Memory B cell (primary cell): ENCODE data around the gene SLC25A10.

ENCODE experiments used
- ATAC-seq: fragments of 150-1000 bp; cut with Tn5 transposase; 2 replicates; pipeline ENCODE4 v1.10.0; 2021; ENCODE audit warnings: low read depth, mild to moderate bottlenecking, moderate library complexity
- DNase-seq, 2 donors: peaks; one replicate each; pipeline ENCODE4 v3.0.0; 2022; ENCODE audit warnings: low spot score in 2 of 2
- H3K27ac Mint-ChIP-seq: one replicate; pipeline ENCODE4 v1.8.0; 2022; ENCODE audit warnings: mild to moderate bottlenecking, moderate library complexity, mixed read lengths
- H3K27me3 Mint-ChIP-seq: one replicate; pipeline ENCODE4 v1.8.0; 2022; ENCODE audit warnings: mixed read lengths
- H3K36me3 Mint-ChIP-seq: one replicate; pipeline ENCODE4 v1.8.0; 2022; ENCODE audit warnings: mild to moderate bottlenecking, mixed read lengths
- H3K4me1 Mint-ChIP-seq: one replicate; pipeline ENCODE4 v1.8.0; 2022; ENCODE audit warnings: mixed read lengths
- H3K4me3 Mint-ChIP-seq: one replicate; pipeline ENCODE4 v1.8.0; 2022; ENCODE audit warnings: mild to moderate bottlenecking, moderate library complexity, mixed read lengths
- H3K9me3 Mint-ChIP-seq: one replicate; pipeline ENCODE4 v1.8.0; 2022; ENCODE audit warnings: mixed read lengths

The SLC25A10 gene

GRCh38 chr17:81706757-81707624, 5.1 kb upstream of the SLC25A10 start:
- Mint-ChIP-seq H3K27ac (no peak overlapping the region), H3K9me3 (no peaks in the 10 kb centered on the region), H3K36me3 (peaks cover 11% of the 10 kb centered on the region), H3K4me1 (peaks cover 10% of the 10 kb centered on the region), H3K27me3 (no peaks in the 10 kb centered on the region), H3K4me3 (no peak overlapping the region)
- no peak for ATAC-seq
- DNase-seq: no peak

GRCh38 chr17:81707725-81708646, 4.1 kb upstream of the SLC25A10 start:
- DNase-seq: no peak
- no peaks in the 10 kb centered on the region for H3K9me3 Mint-ChIP-seq
- no peaks in the 10 kb centered on the region for H3K27me3 Mint-ChIP-seq
- H3K4me1 Mint-ChIP-seq: peaks cover 14% of the 10 kb centered on the region
- no peak overlapping the region for H3K4me3 Mint-ChIP-seq
- H3K27ac Mint-ChIP-seq: no peak overlapping the region
- peaks cover 11% of the 10 kb centered on the region for H3K36me3 Mint-ChIP-seq
- no peak for ATAC-seq

DNA sequence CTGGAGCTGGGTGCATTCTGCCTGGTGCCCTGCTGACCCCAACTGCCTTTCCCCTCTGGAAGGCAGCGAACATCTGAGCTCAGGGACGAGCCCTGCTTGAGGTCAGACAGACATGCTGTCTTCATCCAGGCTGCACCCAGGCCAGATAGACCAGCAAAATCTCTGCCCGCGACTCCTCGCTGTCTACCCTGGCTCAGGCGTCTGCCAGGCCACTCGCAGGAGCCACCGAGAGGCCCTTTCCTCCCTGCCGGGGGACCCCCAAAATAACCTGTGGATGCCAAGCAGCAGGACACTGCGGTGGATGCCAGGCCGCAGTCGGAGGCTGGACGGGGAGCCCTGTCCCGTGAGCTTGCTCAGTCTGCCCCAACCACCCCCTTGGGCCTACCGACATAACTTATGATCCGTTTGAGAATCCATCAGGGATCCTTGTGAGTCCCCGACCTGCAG, 3.3 kb upstream of the SLC25A10 start:
- no peaks in the 10 kb centered on the region for H3K27me3 Mint-ChIP-seq
- H3K4me1 Mint-ChIP-seq: peaks cover 14% of the 10 kb centered on the region
- H3K9me3 Mint-ChIP-seq: no peaks in the 10 kb centered on the region
- H3K4me3 Mint-ChIP-seq: no peak overlapping the region
- ATAC-seq (no peak), DNase-seq (no peak)
- peaks cover 11% of the 10 kb centered on the region for H3K36me3 Mint-ChIP-seq
- no peak overlapping the region for H3K27ac Mint-ChIP-seq

GRCh38 chr17:81710514-81711308, 1.4 kb upstream of the SLC25A10 start:
- DNase-seq (no peak), ATAC-seq (no peak)
- Mint-ChIP-seq H3K9me3 (no peaks in the 10 kb centered on the region), H3K4me1 (peaks cover 11% of the 10 kb centered on the region), H3K27ac (no peak overlapping the region), H3K4me3 (peak overlapping the region; percentile 73), H3K36me3 (peaks cover 7% of the 10 kb centered on the region), H3K27me3 (no peaks in the 10 kb centered on the region)

- no peak for DNase-seq
Measured at GRCh38 chr17:81712468-81713003, 452 bp downstream of the SLC25A10 start.

GRCh38 chr17:81713004-81713555, 996 bp downstream of the SLC25A10 start:
- Mint-ChIP-seq H3K27ac (no peak overlapping the region), H3K36me3 (no peaks in the 10 kb centered on the region)

More at GRCh38 chr17:81712468-81713003, 452 bp downstream of the SLC25A10 start:
- H3K36me3 Mint-ChIP-seq: peaks cover under 1% of the 10 kb centered on the region
- H3K27me3 Mint-ChIP-seq: no peaks in the 10 kb centered on the region
- no peak overlapping the region for H3K27ac Mint-ChIP-seq
- peaks cover 10% of the 10 kb centered on the region for H3K4me1 Mint-ChIP-seq
- ATAC-seq: peak; percentile 21
- H3K4me3 Mint-ChIP-seq: peak overlapping the region; percentile 82
- H3K9me3 Mint-ChIP-seq: no peaks in the 10 kb centered on the region

DNA sequence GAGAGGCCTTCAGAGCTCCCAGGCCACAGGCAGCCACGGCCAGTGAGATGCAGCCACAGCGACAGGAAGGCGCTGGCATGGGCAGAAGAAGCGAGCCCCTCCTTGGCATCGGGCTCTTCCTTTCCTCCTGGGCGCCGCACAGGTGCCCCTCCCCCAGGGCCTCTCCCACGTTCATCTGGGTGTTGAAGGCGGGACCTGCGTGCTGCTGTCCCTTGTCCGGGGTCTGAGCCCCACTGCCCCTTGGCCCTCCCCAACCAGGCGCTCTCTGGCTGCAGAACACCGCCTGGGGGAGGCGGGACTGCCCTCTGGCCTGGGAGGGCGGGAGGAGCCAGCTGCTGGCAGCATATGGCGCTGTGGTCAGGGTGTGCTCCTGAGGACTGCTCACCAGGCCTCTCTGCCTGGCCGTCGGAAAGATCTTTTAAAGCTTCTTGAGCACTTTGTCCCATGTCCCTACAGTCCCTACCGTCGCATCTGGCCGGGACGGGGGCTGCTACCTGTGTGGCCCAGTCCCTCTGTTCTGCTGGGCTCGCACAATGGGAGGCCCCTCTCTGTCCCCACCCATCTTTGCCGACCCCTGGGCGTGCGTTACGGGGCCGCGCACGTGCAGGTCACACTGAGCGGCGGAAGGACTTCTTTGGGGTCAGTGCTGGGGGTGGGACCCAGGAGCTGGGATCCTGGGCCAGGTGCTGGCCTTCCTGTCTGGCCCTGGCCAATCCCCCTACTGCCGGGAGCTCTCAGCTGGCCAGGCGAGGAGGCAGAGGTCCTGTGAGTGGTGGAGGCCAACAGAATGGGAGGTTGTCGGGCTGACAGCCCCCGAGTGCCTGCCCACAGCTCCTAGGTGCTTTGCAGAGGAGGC, 1.7 kb downstream of the SLC25A10 start:
- no peaks in the 10 kb centered on the region for H3K9me3 Mint-ChIP-seq

More at GRCh38 chr17:81713004-81713555, 996 bp downstream of the SLC25A10 start:
- Mint-ChIP-seq H3K4me3 (peak overlapping the region; percentile 82), H3K4me1 (peaks cover 10% of the 10 kb centered on the region), H3K9me3 (no peaks in the 10 kb centered on the region), H3K27me3 (no peaks in the 10 kb centered on the region)
- no peak for ATAC-seq
- no peak for DNase-seq

GRCh38 chr17:81714412-81715106, 2.5 kb downstream of the SLC25A10 start:
- Mint-ChIP-seq H3K27me3 (no peaks in the 10 kb centered on the region), H3K9me3 (no peaks in the 10 kb centered on the region), H3K36me3 (no peaks in the 10 kb centered on the region), H3K4me1 (peaks cover 10% of the 10 kb centered on the region), H3K4me3 (no peak overlapping the region), H3K27ac (no peak overlapping the region)
- no peak for DNase-seq
- ATAC-seq: no peak

More for the DNA sequence above, 1.7 kb downstream of the SLC25A10 start:
- Mint-ChIP-seq H3K27ac (no peak overlapping the region), H3K4me3 (no peak overlapping the region), H3K27me3 (no peaks in the 10 kb centered on the region), H3K36me3 (no peaks in the 10 kb centered on the region), H3K4me1 (peaks cover 10% of the 10 kb centered on the region)
- DNase-seq (no peak), ATAC-seq (no peak)

GRCh38 chr17:81715107-81715871, 3.2 kb downstream of the SLC25A10 start:
- no peaks in the 10 kb centered on the region for H3K9me3 Mint-ChIP-seq
- no peaks in the 10 kb centered on the region for H3K36me3 Mint-ChIP-seq
- peaks cover 10% of the 10 kb centered on the region for H3K4me1 Mint-ChIP-seq
- no peak overlapping the region for H3K4me3 Mint-ChIP-seq
- H3K27ac Mint-ChIP-seq: no peak overlapping the region
- H3K27me3 Mint-ChIP-seq: no peaks in the 10 kb centered on the region
- ATAC-seq (no peak), DNase-seq (no peak)

- no peak for DNase-seq
- Mint-ChIP-seq H3K27me3 (no peaks in the 10 kb centered on the region), H3K4me1 (peaks cover 4% of the 10 kb centered on the region), H3K9me3 (no peaks in the 10 kb centered on the region), H3K27ac (no peak overlapping the region), H3K4me3 (no peak overlapping the region), H3K36me3 (no peaks in the 10 kb centered on the region)
- ATAC-seq: no peak
Measured at GRCh38 chr17:81715872-81716673, 4.0 kb downstream of the SLC25A10 start.

GRCh38 chr17:81716674-81716996, 4.6 kb downstream of the SLC25A10 start:
- no peak overlapping the region for H3K4me3 Mint-ChIP-seq
- H3K4me1 Mint-ChIP-seq: peaks cover 3% of the 10 kb centered on the region
- no peaks in the 10 kb centered on the region for H3K27me3 Mint-ChIP-seq
- ATAC-seq (no peak), DNase-seq (no peak)
- no peak overlapping the region for H3K27ac Mint-ChIP-seq
- no peaks in the 10 kb centered on the region for H3K9me3 Mint-ChIP-seq
- H3K36me3 Mint-ChIP-seq: no peaks in the 10 kb centered on the region
